Adrenal gland (tissue), 12 donors: Measurements from ENCODE around the gene CARD19. TPM values are rescaled to one million over a fixed set of nuclear protein-coding genes. Genes with fewer than 3 reads are reported as not detected.

ENCODE experiments used
- DNase-seq, 7 donors: peaks; one replicate each; pipeline ENCODE4 v3.0.0-alpha.2; 2019 to 2020
- H3K27ac ChIP-seq, 5 donors: fragments of 200-600 bp; sonication (generic) in 4 of 5; 1 replicate in 3 of 5; 2 replicates in 2 of 5; pipeline versions ENCODE4 v1.5.1 to v1.8.0; 2016 to 2020; ENCODE audit warnings: mild to moderate bottlenecking in 1 of 5
- H3K27me3 ChIP-seq: fragments of 200-600 bp; 2 replicates; pipeline ENCODE4 v1.8.0; 2021
- H3K36me3 ChIP-seq, 2 donors: fragments of 200-600 bp; replicated peaks in 1 of 2; 1 replicate in 1 of 2; 2 replicates in 1 of 2; pipeline versions ENCODE4 v1.5.1 to v1.8.0; 2018 to 2022
- H3K4me1 ChIP-seq, 2 donors: fragments of 200-600 bp; replicated peaks in 1 of 2; 1 replicate in 1 of 2; 2 replicates in 1 of 2; pipeline versions ENCODE4 v1.5.1 to v1.8.0; 2018 to 2021
- H3K4me3 ChIP-seq, 4 donors: fragments of 200-600 bp; sonication (generic) in 3 of 4; one replicate each; pipeline ENCODE4 v1.5.1; 2016 to 2018
- H3K9me3 ChIP-seq, 3 donors: fragments of 200-600 bp; sonication (generic) in 1 of 3; replicated peaks in 1 of 3; 1 replicate in 2 of 3; 2 replicates in 1 of 3; pipeline versions ENCODE4 v1.5.1 to v1.8.0; 2016 to 2021
- CTCF ChIP-seq, 6 experiments: fragments of 450-650 bp in 4 of 6; fragments of 200-600 bp in 2 of 6; sonication (generic) in 1 of 6; IDR thresholded peaks; 1 replicate in 5 of 6; 2 replicates in 1 of 6; pipeline versions ENCODE4 v1.5.1 to v1.8.0; 2016 to 2021; ENCODE audit warnings: antibody characterized with exemption in 6 of 6, mild to moderate bottlenecking in 2 of 6, moderate library complexity in 1 of 6
- POLR2A ChIP-seq, 2 donors: fragments of 450-650 bp; IDR thresholded peaks; one replicate each; pipeline ENCODE4 v1.6.1; 2017; ENCODE audit warnings: antibody characterized with exemption in 2 of 2, mild to moderate bottlenecking in 2 of 2, moderate library complexity in 1 of 2
- WGBS, 4 donors: extraction: QIAGEN DNeasy Blood & Tissue Kit in 2 of 4; methylation state at CpG; one replicate each; pipeline versions ENCODE4 v1.1.5 to v1.1.7; 2013 to 2017; 5-methylcytosine and 5-hydroxymethylcytosine counted together
- intact Hi-C, 2 donors: fragments of 100-400 bp; cut with DNase I; formaldehyde crosslinking; loops; one replicate each; pipeline versions ENCODE4 v1.14.1 to v1.15.0; 2022 to 2023
- polyA plus RNA-seq, 3 donors: library from polyadenylated mRNA; stranded (reverse); fragments of 200-250 nt in 2 of 3; fragments of 350-450 nt in 1 of 3; fragmentation: Illumina TruSeq in 1 of 3; extraction: RNeasy Lipid Tissue Mini Kit (QIAGEN cat#74804) in 1 of 3; gene quantifications; one replicate each; pipeline ENCODE4 v1.2.3, GENCODE V29; 2013 to 2014
- total RNA-seq, 9 donors: library from RNA; depleted of rRNA in 4 of 9; stranded (reverse); fragments of >200 nt in 4 of 9; fragments of 120-200 nt in 1 of 9; fragmentation: NEBNext Ultra II Directional in 1 of 9; extraction: Animal tissue kit (Norgen Biotek cat#: 25700) in 1 of 9; gene quantifications; one replicate each; pipeline versions ENCODE4 v1.1.0 to v1.2.4, GENCODE V29; 2013 to 2023
- donor health status: healthy with polysubstance abuse.
- donor health status: Bipolar disorder and iron deficiency.
- donor health status: DM: yes; HTN: yes; CAD: no.
- donor health status: DM: no; HTN: no; CAD: no.
- donor health status: DM: no; HTN: no; CAD: no.
- donor health status: DM: yes; HTN: yes; CAD: no.

Gene CARD19
- total and polyA plus RNA-seq, 12 donors, result 10.7 to 75.0 (median 41.3) TPM

- no peak overlapping the region for H3K27ac ChIP-seq
- intact Hi-C loops, result no loop called here
- WGBS, 4 donors, result 83 to 90% (median 83%) methylated on average over 11 of the region's 11 CpGs
- H3K4me1 ChIP-seq, result peaks cover 8 to 19% of the 10 kb centered on the region in 2 donors
- H3K4me3 ChIP-seq, result no peak overlapping the region
- no peaks in the 10 kb centered on the region for H3K36me3 ChIP-seq
- H3K9me3 ChIP-seq, result no peaks in the 10 kb centered on the region
- TF ChIP-seq CTCF (IDR thresholded peaks at IDR 0.05) (no peak), POLR2A (IDR thresholded peaks at IDR 0.05) (no peak)
- DNase-seq, result no peak
- no peaks in the 10 kb centered on the region for H3K27me3 ChIP-seq
Observed at GRCh38 chr9:93054758-93055704, 41.0 kb upstream of the CARD19 start.

- no peak overlapping the region for H3K27ac ChIP-seq
- TF ChIP-seq CTCF (IDR thresholded peaks at IDR 0.05) (no peak), POLR2A (IDR thresholded peaks at IDR 0.05) (no peak)
- H3K27me3 ChIP-seq, result no peaks in the 10 kb centered on the region
- WGBS, 4 donors, result 84 to 100% (median 90%) methylated on average over 7 to 8 of the region's 8 CpGs
- DNase-seq, result no peak
- H3K4me1 ChIP-seq, result peaks cover 11% of the 10 kb centered on the region in 2 donors
- no peaks in the 10 kb centered on the region for H3K36me3 ChIP-seq
- no peak overlapping the region for H3K4me3 ChIP-seq
- intact Hi-C loops, result no loop called here
- H3K9me3 ChIP-seq, result no peaks in the 10 kb centered on the region
Observed at GRCh38 chr9:93057042-93057702, 38.8 kb upstream of the CARD19 start.

GRCh38 chr9:93057703-93058354 is 38.2 kb upstream of the CARD19 start:
- Histone ChIP-seq H3K9me3 (no peaks in the 10 kb centered on the region), H3K4me1 (peaks cover 11% of the 10 kb centered on the region in 2 donors), H3K4me3 (no peak overlapping the region), H3K36me3 (no peaks in the 10 kb centered on the region), H3K27ac (peak overlapping the region in 1 of 5 donors; percentile 43), H3K27me3 (no peaks in the 10 kb centered on the region)
- TF ChIP-seq CTCF (IDR thresholded peaks at IDR 0.05) (no peak), POLR2A (IDR thresholded peaks at IDR 0.05) (no peak)
- 54 to 71% (median 71%) methylated on average over 9 to 14 of the region's 14 CpGs for WGBS, 4 donors
- DNase-seq, result no peak
- intact Hi-C loops, result no loop called here
